Measurements from ENCODE around the gene PPP1R14D. TPM values are rescaled to one million over a fixed set of nuclear protein-coding genes. Genes with fewer than 3 reads are reported as not detected.

PPP1R14D gene
- total and polyA plus RNA-seq, 10 donors = 0.30 TPM; not detected in 9

GRCh38 chr15:40859206-40859851, 30.8 kb upstream of the PPP1R14D start:
- Histone ChIP-seq H3K27me3 (replicated peaks in 1 of 7) (peaks cover 0 to 6% (median 0%) of the 10 kb centered on the region in 7 donors), H3K36me3 (peaks cover 0 to 27% (median 2%) of the 10 kb centered on the region in 6 donors), H3K4me1 (peaks cover 0 to 21% (median 12%) of the 10 kb centered on the region in 6 donors), H3K9me3 (no peaks in the 10 kb centered on the region), H3K4me3 (no peak overlapping the region), H3K27ac (no peak overlapping the region)
- intact Hi-C loops (cut with DNase I; ENCODE audit: low total_unique reads) = loop anchor here (2.0 kb wide), 1 partner anchor 31 kb away; no protein-coding TSS in a partner anchor
- TF ChIP-seq POLR2A (IDR thresholded peaks at IDR 0.05) (no peak), CTCF (IDR thresholded peaks at IDR 0.05 in 8 of 11, conservative IDR thresholded peaks at IDR 0.05 in 3 of 11) (peak; percentile 48 to 89 (median 68)), POLR2AphosphoS5 (IDR thresholded peaks at IDR 0.05) (peak in 1 of 3 donors; percentile 19)
- 47 to 56% (median 51%) methylated on average over 15 to 18 of the region's 18 CpGs for WGBS, 5 donors
- DNase-seq = peak; percentile 90

- H3K27ac ChIP-seq = no peak overlapping the region
- TF ChIP-seq CTCF (IDR thresholded peaks at IDR 0.05 in 8 of 11, conservative IDR thresholded peaks at IDR 0.05 in 3 of 11) (no peak), POLR2AphosphoS5 (IDR thresholded peaks at IDR 0.05) (no peak), POLR2A (IDR thresholded peaks at IDR 0.05) (no peak)
- peaks cover 0 to 3% (median 0%) of the 10 kb centered on the region in 7 donors for H3K27me3 ChIP-seq (replicated peaks in 1 of 7)
- H3K4me1 ChIP-seq = peaks cover 0 to 21% (median 12%) of the 10 kb centered on the region in 6 donors
- intact Hi-C loops (cut with DNase I; ENCODE audit: low total_unique reads) = loop anchor here (2.0 kb wide), 1 partner anchor 32 kb away; no protein-coding TSS in a partner anchor
- no peak for DNase-seq
- peaks cover 0 to 33% (median 2%) of the 10 kb centered on the region in 6 donors for H3K36me3 ChIP-seq
- H3K4me3 ChIP-seq = no peak overlapping the region
- 66 to 82% (median 78%) methylated on average over 10 of the region's 10 CpGs for WGBS, 5 donors
- H3K9me3 ChIP-seq = no peaks in the 10 kb centered on the region
These were observed 30.2 kb upstream of the PPP1R14D start for GRCh38 chr15:40858706-40859105.

- WGBS, 5 donors = 39 to 56% (median 44%) methylated on average over 9 to 15 of the region's 15 CpGs
- peaks cover 0 to 43% (median 5%) of the 10 kb centered on the region in 6 donors for H3K36me3 ChIP-seq
- H3K27me3 ChIP-seq (replicated peaks in 1 of 7) = no peaks in the 10 kb centered on the region
- TF ChIP-seq CTCF (IDR thresholded peaks at IDR 0.05 in 8 of 11, conservative IDR thresholded peaks at IDR 0.05 in 3 of 11) (peak; percentile 85 to 97 (median 93)), POLR2A (IDR thresholded peaks at IDR 0.05) (no peak), POLR2AphosphoS5 (IDR thresholded peaks at IDR 0.05) (peak in 2 of 3 donors; percentile 10 to 40)
- no peak overlapping the region for H3K4me3 ChIP-seq
- H3K9me3 ChIP-seq = no peaks in the 10 kb centered on the region
- DNase-seq = peak; percentile 93
- H3K27ac ChIP-seq = no peak overlapping the region
- H3K4me1 ChIP-seq = peaks cover 0 to 21% (median 12%) of the 10 kb centered on the region in 6 donors
- intact Hi-C loops (cut with DNase I; ENCODE audit: low total_unique reads) = loop anchor here (2.0 kb wide), 1 partner anchor 33 kb away; no protein-coding TSS in a partner anchor
These were observed 29.3 kb upstream of the PPP1R14D start for GRCh38 chr15:40857601-40858341.

- no peak overlapping the region for H3K27ac ChIP-seq
- H3K4me1 ChIP-seq = peaks cover 0 to 21% (median 12%) of the 10 kb centered on the region in 6 donors
- no peaks in the 10 kb centered on the region for H3K27me3 ChIP-seq (replicated peaks in 1 of 7)
- intact Hi-C loops (cut with DNase I; ENCODE audit: low total_unique reads) = no loop called here
- TF ChIP-seq CTCF (IDR thresholded peaks at IDR 0.05 in 8 of 11, conservative IDR thresholded peaks at IDR 0.05 in 3 of 11) = no peak
- no peak for TF ChIP-seq POLR2AphosphoS5 (IDR thresholded peaks at IDR 0.05)
- TF ChIP-seq POLR2A (IDR thresholded peaks at IDR 0.05) = no peak
- no peaks in the 10 kb centered on the region for H3K9me3 ChIP-seq
- peak; percentile 67 for DNase-seq
- WGBS, 5 donors = 70 to 84% (median 78%) methylated on average over 7 to 8 of the region's 8 CpGs
- H3K36me3 ChIP-seq = peaks cover 0 to 43% (median 5%) of the 10 kb centered on the region in 6 donors
- no peak overlapping the region for H3K4me3 ChIP-seq
These were observed 28.2 kb upstream of the PPP1R14D start for GRCh38 chr15:40856746-40857145.

Measured in spleen (tissue), 11 donors.